ENCODE data around the gene HGF.

DNA sequence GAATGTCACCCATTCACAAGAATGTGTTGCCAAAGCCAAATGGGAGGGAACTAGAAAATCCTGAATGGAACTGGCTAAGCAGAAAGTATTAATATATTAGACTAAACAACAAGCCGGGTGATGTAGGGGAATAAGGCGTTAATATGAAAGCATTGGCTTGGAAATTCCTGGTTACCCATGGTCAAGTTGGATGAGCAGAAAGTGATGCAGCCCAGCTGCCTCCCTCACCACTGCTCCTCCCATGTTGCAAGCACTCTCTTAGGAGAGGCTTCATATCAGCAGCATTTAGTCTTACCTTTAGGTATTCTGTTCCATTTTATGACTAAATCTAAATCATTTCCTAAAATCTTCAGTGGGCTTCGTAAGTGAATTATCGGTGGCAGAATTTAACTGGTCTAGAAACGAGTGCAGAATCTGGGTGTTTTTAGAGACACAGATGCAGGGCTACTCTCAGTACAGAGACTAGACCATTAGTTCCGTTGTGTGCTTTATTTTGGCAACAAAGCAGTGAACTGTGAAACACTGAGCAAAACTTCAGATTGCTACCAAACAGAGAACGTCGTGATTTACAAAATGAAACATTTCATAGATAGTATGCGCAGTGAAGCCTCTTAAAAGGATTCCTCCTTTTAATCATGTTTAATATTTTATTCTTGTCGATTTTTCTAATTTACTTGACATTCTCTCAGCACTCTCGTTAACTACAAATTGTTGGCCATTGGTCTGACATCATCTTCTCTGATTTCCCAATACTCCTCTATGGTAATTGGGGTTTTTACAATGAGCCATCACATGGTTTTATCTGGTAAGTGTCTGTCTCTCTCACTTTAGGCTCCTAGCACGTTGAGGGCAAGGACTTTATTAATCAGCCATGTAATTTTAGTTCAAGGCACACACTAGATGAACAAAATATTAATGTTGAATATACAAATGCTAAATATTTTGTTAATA lies 22.0 kb upstream of the HGF start:
- TF ChIP-seq, protein P1, sequence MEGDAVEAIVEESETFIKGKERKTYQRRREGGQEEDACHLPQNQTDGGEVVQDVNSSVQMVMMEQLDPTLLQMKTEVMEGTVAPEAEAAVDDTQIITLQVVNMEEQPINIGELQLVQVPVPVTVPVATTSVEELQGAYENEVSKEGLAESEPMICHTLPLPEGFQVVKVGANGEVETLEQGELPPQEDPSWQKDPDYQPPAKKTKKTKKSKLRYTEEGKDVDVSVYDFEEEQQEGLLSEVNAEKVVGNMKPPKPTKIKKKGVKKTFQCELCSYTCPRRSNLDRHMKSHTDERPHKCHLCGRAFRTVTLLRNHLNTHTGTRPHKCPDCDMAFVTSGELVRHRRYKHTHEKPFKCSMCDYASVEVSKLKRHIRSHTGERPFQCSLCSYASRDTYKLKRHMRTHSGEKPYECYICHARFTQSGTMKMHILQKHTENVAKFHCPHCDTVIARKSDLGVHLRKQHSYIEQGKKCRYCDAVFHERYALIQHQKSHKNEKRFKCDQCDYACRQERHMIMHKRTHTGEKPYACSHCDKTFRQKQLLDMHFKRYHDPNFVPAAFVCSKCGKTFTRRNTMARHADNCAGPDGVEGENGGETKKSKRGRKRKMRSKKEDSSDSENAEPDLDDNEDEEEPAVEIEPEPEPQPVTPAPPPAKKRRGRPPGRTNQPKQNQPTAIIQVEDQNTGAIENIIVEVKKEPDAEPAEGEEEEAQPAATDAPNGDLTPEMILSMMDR (IDR thresholded peaks at IDR 0.05): no peak
- TF ChIP-seq POLR2A (IDR thresholded peaks at IDR 0.05): no peak
